Activated naive CD8-positive, alpha-beta T cell treated with anti-CD3 and anti-CD28 coated beads, Interleukin-2, amount 10 ng/mL, durations not matched to agents 7 days and 5 days (primary cell): ENCODE data around the gene TCAP. TPM values are rescaled to one million over a fixed set of nuclear protein-coding genes. Genes with fewer than 3 reads are reported as not detected.

Source experiments
- ATAC-seq: fragments of 150-1000 bp; cut with Tn5 transposase; one replicate; pipeline ENCODE4 v1.10.0; 2021; ENCODE audit warnings: low read depth, moderate library complexity
- POLR2A ChIA-PET: fragments of 350-600 bp; sonication (Branson Sonifier 250); formaldehyde crosslinking; loops from one replicate; lab custom pipeline; 2021; ENCODE audit warnings: antibody characterized with exemption; lab: Charles Lee
- DNase-seq: peaks from one replicate; pipeline ENCODE4 v3.0.0; 2021
- H3K27ac Mint-ChIP-seq: one replicate; pipeline ENCODE4 v1.8.0; 2022; ENCODE audit warnings: mild to moderate bottlenecking, mixed read lengths
- H3K27me3 Mint-ChIP-seq: one replicate; pipeline ENCODE4 v1.8.0; 2022; ENCODE audit warnings: mild to moderate bottlenecking, moderate library complexity, mixed read lengths
- H3K36me3 Mint-ChIP-seq: one replicate; pipeline ENCODE4 v1.8.0; 2021; ENCODE audit warnings: mild to moderate bottlenecking, mixed read lengths
- H3K4me1 Mint-ChIP-seq: one replicate; pipeline ENCODE4 v1.8.0; 2021; ENCODE audit warnings: mixed read lengths
- H3K4me3 Mint-ChIP-seq: one replicate; pipeline ENCODE4 v1.8.0; 2022; ENCODE audit warnings: mild to moderate bottlenecking, moderate library complexity, mixed read lengths
- H3K9me3 Mint-ChIP-seq: one replicate; pipeline ENCODE4 v1.8.0; 2021; ENCODE audit warnings: mixed read lengths
- total RNA-seq, 2 experiments: library from RNA; stranded (reverse); gene quantifications; one replicate each; pipeline ENCODE4 v1.2.3, GENCODE V29; 2021

Gene TCAP
- total RNA-seq, 2 experiments from 2014 or later = 2.7 to 3.2 TPM

GRCh38 chr17:39635614-39636176 is 29.5 kb upstream of the TCAP start:
- Mint-ChIP-seq H3K4me3 (peak overlapping the region; percentile 44), H3K9me3 (no peaks in the 10 kb centered on the region), H3K27ac (peak overlapping the region; percentile 81), H3K27me3 (peaks cover 5% of the 10 kb centered on the region), H3K4me1 (peaks cover 46% of the 10 kb centered on the region), H3K36me3 (peaks cover 2% of the 10 kb centered on the region)
- DNase-seq = no peak
- POLR2A ChIA-PET = no interaction called here
- ATAC-seq = no peak

GRCh38 chr17:39636587-39636926 is 28.6 kb upstream of the TCAP start:
- H3K4me1 Mint-ChIP-seq = peaks cover 50% of the 10 kb centered on the region
- ATAC-seq = peak; percentile 11
- H3K36me3 Mint-ChIP-seq = peaks cover 2% of the 10 kb centered on the region
- no peak for DNase-seq
- peaks cover 3% of the 10 kb centered on the region for H3K27me3 Mint-ChIP-seq
- H3K9me3 Mint-ChIP-seq = no peaks in the 10 kb centered on the region
- H3K4me3 Mint-ChIP-seq = peak overlapping the region; percentile 96
- POLR2A ChIA-PET = interaction anchor here (0.6 kb wide), 1 partner anchor 295 kb away, joined by 3 read pairs; no protein-coding TSS in a partner anchor
- peak overlapping the region; percentile 81 for H3K27ac Mint-ChIP-seq

GRCh38 chr17:39636927-39637736 is 28.0 kb upstream of the TCAP start, which contains the start of gene STARD3:
Gene STARD3 (plus strand): TSS chr17:39637144. CDS start chr17:39653532, 16,388 bp downstream.
- Mint-ChIP-seq H3K27ac (peak within 1 kb of the TSS; percentile 81), H3K27me3 (no peaks in the 10 kb centered on the region), H3K4me1 (peaks cover 48% of the 10 kb centered on the region), H3K36me3 (peaks cover 2% of the 10 kb centered on the region), H3K4me3 (peak within 1 kb of the TSS; percentile 96), H3K9me3 (no peaks in the 10 kb centered on the region)
- POLR2A ChIA-PET = interaction anchor here (0.6 to 1.8 kb wide), 5 partner anchors 17 to 503 kb away, joined by 3 to 5 read pairs (median 3); partner anchors contain the start of genes CASC3 and MIEN1
- ATAC-seq (peak; percentile 86), DNase-seq (peak; percentile 93)

- Mint-ChIP-seq H3K4me3 (peak overlapping the region; percentile 96), H3K36me3 (peaks cover 2% of the 10 kb centered on the region)
- POLR2A ChIA-PET = interaction anchor here (1.0 to 1.8 kb wide), 2 partner anchors 15 to 223 kb away, joined by 4 to 5 read pairs; no protein-coding TSS in a partner anchor
These were observed 26.8 kb upstream of the TCAP start for GRCh38 chr17:39638317-39638716.

GRCh38 chr17:39639043-39639442 is 26.1 kb upstream of the TCAP start:
- POLR2A ChIA-PET = no interaction called here
- H3K4me3 Mint-ChIP-seq = no peak overlapping the region
- H3K27me3 Mint-ChIP-seq = no peaks in the 10 kb centered on the region
- DNase-seq (no peak), ATAC-seq (no peak)
- H3K27ac Mint-ChIP-seq = no peak overlapping the region
- H3K9me3 Mint-ChIP-seq = no peaks in the 10 kb centered on the region
- H3K36me3 Mint-ChIP-seq = peaks cover 2% of the 10 kb centered on the region
- peaks cover 61% of the 10 kb centered on the region for H3K4me1 Mint-ChIP-seq

More at GRCh38 chr17:39638317-39638716, 26.8 kb upstream of the TCAP start:
- no peak for ATAC-seq
- peak overlapping the region; percentile 81 for H3K27ac Mint-ChIP-seq
- H3K9me3 Mint-ChIP-seq = no peaks in the 10 kb centered on the region
- no peaks in the 10 kb centered on the region for H3K27me3 Mint-ChIP-seq
- DNase-seq = no peak
- peaks cover 56% of the 10 kb centered on the region for H3K4me1 Mint-ChIP-seq

GRCh38 chr17:39639566-39640458 is 25.3 kb upstream of the TCAP start:
- Mint-ChIP-seq H3K27me3 (no peaks in the 10 kb centered on the region), H3K27ac (peak overlapping the region; percentile 10), H3K4me3 (peak overlapping the region; percentile 25)

GRCh38 chr17:39640591-39641031 is 24.5 kb upstream of the TCAP start:
- H3K9me3 Mint-ChIP-seq = no peaks in the 10 kb centered on the region
- POLR2A ChIA-PET = no interaction called here
- H3K4me1 Mint-ChIP-seq = peaks cover 66% of the 10 kb centered on the region
- peaks cover 2% of the 10 kb centered on the region for H3K36me3 Mint-ChIP-seq
- H3K4me3 Mint-ChIP-seq = peak overlapping the region; percentile 63
- no peak for DNase-seq
- H3K27ac Mint-ChIP-seq = peak overlapping the region; percentile 62
- no peaks in the 10 kb centered on the region for H3K27me3 Mint-ChIP-seq
- no peak for ATAC-seq

More at GRCh38 chr17:39639566-39640458, 25.3 kb upstream of the TCAP start:
- POLR2A ChIA-PET = no interaction called here
- H3K36me3 Mint-ChIP-seq = peaks cover 2% of the 10 kb centered on the region
- peaks cover 60% of the 10 kb centered on the region for H3K4me1 Mint-ChIP-seq
- no peaks in the 10 kb centered on the region for H3K9me3 Mint-ChIP-seq
- no peak for DNase-seq
- no peak for ATAC-seq

GRCh38 chr17:39641097-39641496 is 24.1 kb upstream of the TCAP start:
- Mint-ChIP-seq H3K4me1 (peaks cover 64% of the 10 kb centered on the region), H3K9me3 (no peaks in the 10 kb centered on the region), H3K27me3 (no peaks in the 10 kb centered on the region), H3K27ac (no peak overlapping the region), H3K36me3 (peaks cover 2% of the 10 kb centered on the region), H3K4me3 (no peak overlapping the region)
- ATAC-seq (no peak), DNase-seq (no peak)
- POLR2A ChIA-PET = no interaction called here

GRCh38 chr17:39641883-39642282 is 23.3 kb upstream of the TCAP start:
- DNase-seq (no peak), ATAC-seq (no peak)
- Mint-ChIP-seq H3K9me3 (no peaks in the 10 kb centered on the region), H3K36me3 (peaks cover 2% of the 10 kb centered on the region), H3K4me3 (no peak overlapping the region), H3K27ac (no peak overlapping the region), H3K4me1 (peaks cover 60% of the 10 kb centered on the region), H3K27me3 (no peaks in the 10 kb centered on the region)
- POLR2A ChIA-PET = no interaction called here

GRCh38 chr17:39642291-39643074 is 22.7 kb upstream of the TCAP start:
- H3K9me3 Mint-ChIP-seq = no peaks in the 10 kb centered on the region
- POLR2A ChIA-PET = interaction anchor here (1.2 kb wide), 1 partner anchor 11 kb away, joined by 3 read pairs; no protein-coding TSS in a partner anchor
- H3K27ac Mint-ChIP-seq = no peak overlapping the region
- peaks cover 60% of the 10 kb centered on the region for H3K4me1 Mint-ChIP-seq
- H3K4me3 Mint-ChIP-seq = no peak overlapping the region
- no peaks in the 10 kb centered on the region for H3K27me3 Mint-ChIP-seq
- ATAC-seq (no peak), DNase-seq (no peak)
- H3K36me3 Mint-ChIP-seq = peaks cover 2% of the 10 kb centered on the region

- H3K27me3 Mint-ChIP-seq = no peaks in the 10 kb centered on the region
- peak overlapping the region; percentile 64 for H3K27ac Mint-ChIP-seq
These were observed 21.9 kb upstream of the TCAP start for GRCh38 chr17:39643271-39643670.

GRCh38 chr17:39647256-39647655 is 17.9 kb upstream of the TCAP start:
- Mint-ChIP-seq H3K27ac (no peak overlapping the region), H3K9me3 (no peaks in the 10 kb centered on the region), H3K4me1 (peaks cover 33% of the 10 kb centered on the region), H3K36me3 (peaks cover 4% of the 10 kb centered on the region), H3K27me3 (no peaks in the 10 kb centered on the region), H3K4me3 (no peak overlapping the region)
- ATAC-seq (no peak), DNase-seq (no peak)
- POLR2A ChIA-PET = no interaction called here

More at GRCh38 chr17:39643271-39643670, 21.9 kb upstream of the TCAP start:
- no peak for ATAC-seq
- no peak for DNase-seq
- Mint-ChIP-seq H3K9me3 (no peaks in the 10 kb centered on the region), H3K4me1 (peaks cover 53% of the 10 kb centered on the region), H3K36me3 (no peaks in the 10 kb centered on the region), H3K4me3 (no peak overlapping the region)
- POLR2A ChIA-PET = interaction anchor here (1.2 kb wide), 1 partner anchor 11 kb away, joined by 3 read pairs; no protein-coding TSS in a partner anchor
